ENCODE data around the gene SORD.

Gene SORD

GRCh38 chr15:45126535-45127158 is 103.7 kb downstream of the SORD start:
- H3K36me3 ChIP-seq (replicated peaks; ENCODE audit: low read depth, low read length), result no peaks in the 10 kb centered on the region
- no peak overlapping the region for H3K27ac ChIP-seq (ENCODE audit: low read length)
- H3K79me2 ChIP-seq (ENCODE audit: low read length), result no peaks in the 10 kb centered on the region
- no peaks in the 10 kb centered on the region for H3K9me3 ChIP-seq (ENCODE audit: insufficient read depth, low read length)
- H3K27me3 ChIP-seq (ENCODE audit: low read depth, low read length), result peaks cover 34% of the 10 kb centered on the region
- TF ChIP-seq CTCF (IDR thresholded peaks at IDR 0.05; ENCODE audit: low read depth, low read length), result peak; percentile 86
- TF ChIP-seq EZH2phosphoT487 (IDR thresholded peaks at IDR 0.05; ENCODE audit: low read depth), result no peak
- H3K4me3 ChIP-seq (ENCODE audit: low read length), result no peak overlapping the region
- H4K20me1 ChIP-seq (ENCODE audit: insufficient read depth, low read length), result no peaks in the 10 kb centered on the region
- H3K9ac ChIP-seq (ENCODE audit: low read length), result no peak overlapping the region
- H2AFZ ChIP-seq (ENCODE audit: low read depth, low read length), result no peak overlapping the region
- H3K4me1 ChIP-seq (ENCODE audit: low read length), result no peaks in the 10 kb centered on the region
- H3K4me2 ChIP-seq (ENCODE audit: low read length), result no peak overlapping the region
